ENCODE measurements around the gene GRIK3.

Gene GRIK3

DNA sequence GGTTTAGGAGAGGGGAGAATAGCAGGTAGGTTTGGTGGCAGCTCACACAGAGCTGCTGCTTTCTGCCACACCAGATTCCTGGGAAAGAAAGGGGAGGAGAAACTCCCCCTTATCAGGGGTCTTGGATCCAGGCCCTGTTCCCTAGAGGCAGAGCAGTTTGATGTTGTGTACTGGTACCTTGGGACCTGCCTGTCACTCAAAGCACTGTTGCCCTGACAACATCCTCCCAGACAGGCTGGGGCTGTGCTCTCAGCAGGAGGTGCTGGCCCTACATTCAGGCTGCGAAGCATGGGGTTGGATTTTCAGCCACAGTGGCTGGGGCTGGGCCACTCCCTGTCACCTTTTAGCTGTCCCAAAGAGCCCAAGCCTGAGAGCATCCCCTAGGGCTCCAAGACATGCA, 188.0 kb downstream of the GRIK3 start:
- no peaks in the 10 kb centered on the region for H3K27me3 ChIP-seq (ENCODE audit: insufficient read depth, low read length, poor library complexity, severe bottlenecking)
- H3K4me1 ChIP-seq (ENCODE audit: insufficient read depth, low read length, poor library complexity, severe bottlenecking): no peaks in the 10 kb centered on the region
- H3K9me2 ChIP-seq (replicated peaks; ENCODE audit: low read depth, low read length): no peaks in the 10 kb centered on the region
- H2AFZ ChIP-seq (ENCODE audit: low read length): no peak overlapping the region
- no peak overlapping the region for H3K9ac ChIP-seq (ENCODE audit: low read depth, low read length, poor library complexity, severe bottlenecking)
- no peaks in the 10 kb centered on the region for H4K20me1 ChIP-seq (ENCODE audit: insufficient read depth, low read length, poor library complexity, severe bottlenecking)
- no peak overlapping the region for H3K4me3 ChIP-seq (ENCODE audit: low read length, poor library complexity, severe bottlenecking)
- no peak overlapping the region for H3K4me2 ChIP-seq (ENCODE audit: low read depth, low read length, poor library complexity, severe bottlenecking)
- no peaks in the 10 kb centered on the region for H3K79me2 ChIP-seq (ENCODE audit: insufficient read depth, low read length)
- no peaks in the 10 kb centered on the region for H3F3A ChIP-seq (ENCODE audit: low read depth)
- no peaks in the 10 kb centered on the region for H3K9me3 ChIP-seq (ENCODE audit: insufficient read depth, low read depth, low read length)
- TF ChIP-seq EZH2phosphoT487 (IDR thresholded peaks at IDR 0.05; ENCODE audit: borderline replicate concordance): no peak
- no peaks in the 10 kb centered on the region for H3K36me3 ChIP-seq (ENCODE audit: insufficient read depth, low read length)

DNA sequence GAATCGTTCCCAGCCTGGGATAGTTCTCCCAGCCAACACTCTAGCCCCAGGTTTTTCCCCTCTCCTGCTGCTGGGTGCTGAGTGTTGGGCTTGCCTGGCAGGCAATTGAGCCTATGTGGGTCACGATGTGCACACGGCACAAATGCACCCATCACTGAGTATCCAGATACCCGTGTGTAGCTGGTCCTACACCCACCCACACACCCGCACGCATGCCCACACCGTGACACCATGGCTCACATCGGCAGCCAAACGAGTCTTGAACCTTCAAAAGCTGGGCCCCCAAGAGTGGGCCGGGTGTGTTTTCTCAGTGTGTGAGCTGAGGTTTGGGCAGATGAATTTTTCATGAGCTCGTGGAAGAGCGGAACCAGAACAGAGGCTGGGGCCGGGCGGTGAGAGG, 188.5 kb downstream of the GRIK3 start:
- Histone ChIP-seq H3K27me3 (ENCODE audit: insufficient read depth, low read length, poor library complexity, severe bottlenecking) (no peaks in the 10 kb centered on the region), H3K36me3 (ENCODE audit: insufficient read depth, low read length) (no peaks in the 10 kb centered on the region), H3K4me2 (ENCODE audit: low read depth, low read length, poor library complexity, severe bottlenecking) (no peak overlapping the region), H3F3A (ENCODE audit: low read depth) (no peaks in the 10 kb centered on the region), H3K9ac (ENCODE audit: low read depth, low read length, poor library complexity, severe bottlenecking) (no peak overlapping the region), H2AFZ (ENCODE audit: low read length) (no peak overlapping the region), H4K20me1 (ENCODE audit: insufficient read depth, low read length, poor library complexity, severe bottlenecking) (no peaks in the 10 kb centered on the region), H3K4me1 (ENCODE audit: insufficient read depth, low read length, poor library complexity, severe bottlenecking) (no peaks in the 10 kb centered on the region), H3K9me2 (replicated peaks; ENCODE audit: low read depth, low read length) (no peaks in the 10 kb centered on the region), H3K9me3 (ENCODE audit: insufficient read depth, low read depth, low read length) (no peaks in the 10 kb centered on the region), H3K4me3 (ENCODE audit: low read length, poor library complexity, severe bottlenecking) (no peak overlapping the region), H3K79me2 (ENCODE audit: insufficient read depth, low read length) (no peaks in the 10 kb centered on the region)
- TF ChIP-seq, protein P1, sequence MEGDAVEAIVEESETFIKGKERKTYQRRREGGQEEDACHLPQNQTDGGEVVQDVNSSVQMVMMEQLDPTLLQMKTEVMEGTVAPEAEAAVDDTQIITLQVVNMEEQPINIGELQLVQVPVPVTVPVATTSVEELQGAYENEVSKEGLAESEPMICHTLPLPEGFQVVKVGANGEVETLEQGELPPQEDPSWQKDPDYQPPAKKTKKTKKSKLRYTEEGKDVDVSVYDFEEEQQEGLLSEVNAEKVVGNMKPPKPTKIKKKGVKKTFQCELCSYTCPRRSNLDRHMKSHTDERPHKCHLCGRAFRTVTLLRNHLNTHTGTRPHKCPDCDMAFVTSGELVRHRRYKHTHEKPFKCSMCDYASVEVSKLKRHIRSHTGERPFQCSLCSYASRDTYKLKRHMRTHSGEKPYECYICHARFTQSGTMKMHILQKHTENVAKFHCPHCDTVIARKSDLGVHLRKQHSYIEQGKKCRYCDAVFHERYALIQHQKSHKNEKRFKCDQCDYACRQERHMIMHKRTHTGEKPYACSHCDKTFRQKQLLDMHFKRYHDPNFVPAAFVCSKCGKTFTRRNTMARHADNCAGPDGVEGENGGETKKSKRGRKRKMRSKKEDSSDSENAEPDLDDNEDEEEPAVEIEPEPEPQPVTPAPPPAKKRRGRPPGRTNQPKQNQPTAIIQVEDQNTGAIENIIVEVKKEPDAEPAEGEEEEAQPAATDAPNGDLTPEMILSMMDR (conservative IDR thresholded peaks at IDR 0.05; ENCODE audit: low read length): no peak
- TF ChIP-seq EZH2phosphoT487 (IDR thresholded peaks at IDR 0.05; ENCODE audit: borderline replicate concordance): no peak

DNA sequence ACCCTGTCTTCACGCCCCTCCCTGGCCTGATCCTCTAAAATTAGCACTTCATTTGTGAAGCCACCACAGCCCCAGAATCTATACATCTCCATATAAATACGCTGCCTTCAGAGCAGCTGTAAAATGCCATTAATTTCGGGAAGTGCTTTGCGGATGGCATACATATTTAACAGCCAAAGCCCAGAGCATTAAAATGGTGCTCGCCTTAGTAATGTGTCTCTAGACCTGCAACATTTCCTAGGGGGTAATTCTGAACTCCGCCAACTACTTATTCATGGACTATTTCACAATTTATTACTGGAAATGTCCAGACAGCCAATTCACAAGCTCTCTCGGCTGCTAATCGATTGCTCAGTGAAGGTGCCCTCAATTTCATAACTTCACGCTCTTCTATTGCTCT, 189.4 kb downstream of the GRIK3 start:
- Histone ChIP-seq H3K9me3 (ENCODE audit: insufficient read depth, low read depth, low read length) (no peaks in the 10 kb centered on the region), H3K9ac (ENCODE audit: low read depth, low read length, poor library complexity, severe bottlenecking) (no peak overlapping the region), H3K36me3 (ENCODE audit: insufficient read depth, low read length) (no peaks in the 10 kb centered on the region), H3K79me2 (ENCODE audit: insufficient read depth, low read length) (no peaks in the 10 kb centered on the region), H3K9me2 (replicated peaks; ENCODE audit: low read depth, low read length) (no peaks in the 10 kb centered on the region), H3K4me3 (ENCODE audit: low read length, poor library complexity, severe bottlenecking) (no peak overlapping the region), H4K20me1 (ENCODE audit: insufficient read depth, low read length, poor library complexity, severe bottlenecking) (no peaks in the 10 kb centered on the region), H3K4me2 (ENCODE audit: low read depth, low read length, poor library complexity, severe bottlenecking) (no peak overlapping the region), H3K27me3 (ENCODE audit: insufficient read depth, low read length, poor library complexity, severe bottlenecking) (no peaks in the 10 kb centered on the region), H2AFZ (ENCODE audit: low read length) (no peak overlapping the region), H3F3A (ENCODE audit: low read depth) (no peaks in the 10 kb centered on the region), H3K4me1 (ENCODE audit: insufficient read depth, low read length, poor library complexity, severe bottlenecking) (no peaks in the 10 kb centered on the region)
- TF ChIP-seq, protein P1 (conservative IDR thresholded peaks at IDR 0.05; ENCODE audit: low read length): no peak
- TF ChIP-seq EZH2phosphoT487 (IDR thresholded peaks at IDR 0.05; ENCODE audit: borderline replicate concordance): no peak

DNA sequence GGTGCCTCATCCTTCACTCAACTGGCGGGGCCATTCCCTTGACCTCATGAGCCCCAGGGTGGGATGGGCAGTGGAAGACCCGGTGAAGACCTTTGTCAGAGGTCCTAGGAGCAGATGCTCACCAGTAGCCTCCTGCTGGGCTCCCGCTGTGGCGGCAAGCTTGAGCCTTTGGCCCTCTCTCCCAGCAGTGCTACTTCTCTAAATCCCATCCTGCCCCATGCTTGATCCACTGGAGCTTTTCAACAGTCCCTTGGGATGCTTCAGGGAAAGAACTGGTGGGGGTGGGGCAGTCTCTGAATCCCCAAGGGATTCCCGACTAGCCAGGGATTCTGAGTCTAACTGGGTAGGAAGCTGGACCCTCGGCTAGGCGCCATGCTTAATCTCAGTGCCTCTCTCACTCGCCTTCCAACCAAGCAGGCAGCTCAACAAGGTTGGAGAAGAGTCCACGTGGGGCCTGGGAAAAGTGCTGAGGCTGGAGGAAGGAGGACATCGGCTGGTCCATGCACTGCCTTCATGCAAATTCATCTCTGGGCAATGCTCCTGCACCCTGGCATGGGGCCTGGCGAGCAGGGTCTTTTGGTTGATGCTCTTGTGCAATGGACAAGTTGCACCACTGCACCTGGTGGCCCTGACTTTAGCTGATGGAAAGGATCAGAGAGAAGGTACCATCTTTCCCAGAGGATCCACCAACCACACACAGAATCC, 190.3 kb downstream of the GRIK3 start:
- no peak overlapping the region for H2AFZ ChIP-seq (ENCODE audit: low read length)
- H3K27me3 ChIP-seq (ENCODE audit: insufficient read depth, low read length, poor library complexity, severe bottlenecking): no peaks in the 10 kb centered on the region
- H3K36me3 ChIP-seq (ENCODE audit: insufficient read depth, low read length): no peaks in the 10 kb centered on the region
- no peak overlapping the region for H3K4me2 ChIP-seq (ENCODE audit: low read depth, low read length, poor library complexity, severe bottlenecking)
- no peaks in the 10 kb centered on the region for H3K4me1 ChIP-seq (ENCODE audit: insufficient read depth, low read length, poor library complexity, severe bottlenecking)
- no peak overlapping the region for H3K4me3 ChIP-seq (ENCODE audit: low read length, poor library complexity, severe bottlenecking)
- TF ChIP-seq, protein P1 (conservative IDR thresholded peaks at IDR 0.05; ENCODE audit: low read length): no peak
- no peak for TF ChIP-seq EZH2phosphoT487 (IDR thresholded peaks at IDR 0.05; ENCODE audit: borderline replicate concordance)
- H3K9ac ChIP-seq (ENCODE audit: low read depth, low read length, poor library complexity, severe bottlenecking): no peak overlapping the region
- no peaks in the 10 kb centered on the region for H3K9me2 ChIP-seq (replicated peaks; ENCODE audit: low read depth, low read length)
- no peaks in the 10 kb centered on the region for H4K20me1 ChIP-seq (ENCODE audit: insufficient read depth, low read length, poor library complexity, severe bottlenecking)
- no peaks in the 10 kb centered on the region for H3F3A ChIP-seq (ENCODE audit: low read depth)
- no peaks in the 10 kb centered on the region for H3K9me3 ChIP-seq (ENCODE audit: insufficient read depth, low read depth, low read length)
- H3K79me2 ChIP-seq (ENCODE audit: insufficient read depth, low read length): no peaks in the 10 kb centered on the region

All from Loucy (cell line).